NCI-H446 (cell line): Measurements from ENCODE around the gene SRBD1.
A peak's percentile ranks its signal among the peaks of the same experiment; 100 is the strongest.

Experiments used
- DNase-seq, 2 experiments: peaks; one replicate each; lab custom pipeline; 2025; lab: John Stamatoyannopoulos, UW

The SRBD1 gene

DNA sequence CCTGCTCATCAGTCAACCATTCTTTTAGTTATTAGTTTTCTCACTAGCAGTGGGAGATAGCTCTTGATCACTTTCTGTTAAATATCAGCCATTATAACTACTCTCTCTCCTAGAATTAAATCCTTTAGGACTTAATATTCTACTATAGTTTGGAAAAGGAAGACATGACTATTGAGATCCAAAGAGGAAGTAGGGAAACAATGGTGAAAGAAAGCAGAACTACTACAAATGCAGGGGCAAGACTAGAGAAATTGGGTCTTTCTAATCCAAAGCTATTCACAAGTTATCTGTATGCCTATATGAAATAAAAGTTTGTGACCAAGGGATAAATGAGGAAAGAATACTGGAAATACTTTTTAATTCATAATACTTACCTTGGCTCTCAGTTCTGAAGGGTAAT is 65.1 kb downstream of the SRBD1 start:
- DNase-seq = no peak

DNA sequence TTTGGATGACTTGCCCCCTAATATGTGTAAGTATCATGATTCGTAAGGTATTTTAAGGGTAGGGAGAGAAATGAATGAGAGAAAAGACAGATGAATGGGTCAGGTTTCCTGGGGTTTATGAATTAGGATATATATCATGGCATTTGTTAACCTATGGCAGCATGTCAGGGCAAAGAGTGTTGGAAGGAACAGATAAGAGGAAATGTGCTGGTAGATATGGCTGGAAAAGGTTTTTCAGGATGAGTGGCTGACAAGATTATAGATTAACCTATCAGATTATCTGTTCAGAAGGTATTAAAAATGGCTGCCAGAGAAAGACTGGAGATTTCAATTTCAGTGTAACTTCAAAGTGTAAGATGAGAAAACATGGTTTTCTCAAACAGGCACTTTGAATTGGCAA is 67.8 kb downstream of the SRBD1 start:
- DNase-seq = no peak

DNA sequence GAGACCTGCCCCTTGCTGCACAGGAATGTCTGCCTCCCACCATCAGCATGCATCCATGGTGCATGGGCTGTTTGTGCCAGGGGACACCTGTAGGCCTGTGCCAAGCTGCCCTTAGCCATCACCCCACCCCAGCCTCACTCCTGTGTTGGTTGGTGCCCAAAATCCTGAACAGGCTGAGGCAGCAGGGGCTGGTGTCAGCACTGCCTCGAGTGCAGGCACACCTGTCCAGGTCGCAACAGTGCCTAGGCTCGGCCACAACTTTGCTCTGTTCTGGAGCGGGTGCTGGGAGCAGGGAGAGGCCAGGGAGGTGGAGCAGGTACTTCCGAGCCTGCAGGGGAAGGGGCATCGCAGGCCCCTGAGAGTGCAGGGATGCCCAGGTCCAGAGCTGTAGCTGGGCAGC is 69.1 kb downstream of the SRBD1 start:
- DNase-seq = no peak

DNA sequence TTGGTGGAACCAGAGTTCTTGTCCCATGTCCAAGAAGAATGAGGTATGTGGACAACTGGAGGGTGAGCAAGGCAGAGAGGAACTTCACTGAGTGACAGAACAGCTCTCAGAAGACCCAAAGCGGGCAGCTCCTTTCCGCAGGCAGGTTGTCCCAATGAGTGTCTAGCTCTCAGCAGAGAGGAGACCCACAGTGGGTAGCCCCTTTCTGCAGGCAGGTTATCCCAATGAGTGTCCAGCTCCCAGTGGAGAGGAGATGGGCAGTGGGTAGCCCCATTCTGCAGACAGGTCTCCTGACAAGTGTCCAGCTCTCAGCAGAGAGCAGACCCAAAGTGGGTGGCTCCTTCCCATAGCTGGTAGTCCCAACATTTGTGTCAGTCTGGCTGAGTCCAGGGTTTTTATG is 69.6 kb downstream of the SRBD1 start:
- no peak for DNase-seq

DNA sequence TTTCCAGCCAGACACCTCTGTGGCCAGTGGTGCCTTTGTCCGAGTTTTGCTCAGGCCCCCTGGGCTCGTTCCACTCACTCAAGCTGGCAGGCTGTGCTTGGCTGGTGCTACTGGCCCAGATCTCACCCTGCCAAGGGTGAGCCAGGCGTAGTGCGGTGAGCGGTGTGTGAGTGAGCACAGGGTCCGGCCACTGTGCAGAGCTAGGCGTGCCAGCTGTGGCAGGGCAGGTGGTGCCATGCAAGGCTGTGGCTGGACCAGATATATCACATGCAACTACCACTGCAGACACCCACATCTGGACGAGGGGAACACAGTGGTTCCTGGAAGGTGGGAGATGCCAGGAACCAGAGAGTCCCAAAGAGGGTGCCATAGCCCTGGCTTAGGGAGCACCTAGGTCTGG is 70.1 kb downstream of the SRBD1 start:
- DNase-seq = no peak

DNA sequence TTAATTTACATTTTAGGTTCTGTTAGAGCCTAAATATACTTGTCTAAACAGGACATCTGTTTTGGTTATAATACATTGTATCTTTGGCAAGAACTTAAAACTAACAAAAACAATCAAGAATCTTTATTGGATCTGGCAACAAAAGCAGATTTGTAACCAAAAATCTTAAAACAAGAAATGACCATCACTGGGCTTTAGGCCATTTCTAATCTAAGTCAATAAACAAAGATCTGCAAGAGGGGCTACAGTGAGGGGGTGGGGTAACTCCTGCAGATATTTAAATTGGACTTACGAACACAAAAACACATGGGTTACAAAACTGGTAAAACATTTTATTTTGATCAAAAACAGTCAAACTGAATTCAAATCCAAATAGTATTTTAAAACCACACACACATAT is 77.3 kb downstream of the SRBD1 start:
- DNase-seq = no peak

DNA sequence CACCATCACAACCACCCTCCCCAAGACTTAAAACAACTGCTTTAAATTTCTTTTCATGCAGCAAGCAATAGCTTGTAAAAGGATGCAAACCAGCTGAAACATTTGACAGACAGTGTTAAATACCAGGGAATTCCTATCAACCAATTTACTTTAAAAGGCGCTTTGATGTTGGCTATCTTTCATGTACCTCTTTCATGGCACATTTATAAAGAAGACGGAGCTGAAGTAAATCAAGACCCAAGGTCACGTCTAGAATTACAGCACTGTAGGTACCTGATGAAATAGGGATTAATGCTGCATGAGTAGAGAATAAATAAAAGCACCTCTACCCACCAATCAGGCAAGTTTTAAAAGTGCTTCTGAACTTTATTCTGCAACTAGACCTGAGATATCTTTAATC is 78.9 kb downstream of the SRBD1 start:
- DNase-seq = no peak

DNA sequence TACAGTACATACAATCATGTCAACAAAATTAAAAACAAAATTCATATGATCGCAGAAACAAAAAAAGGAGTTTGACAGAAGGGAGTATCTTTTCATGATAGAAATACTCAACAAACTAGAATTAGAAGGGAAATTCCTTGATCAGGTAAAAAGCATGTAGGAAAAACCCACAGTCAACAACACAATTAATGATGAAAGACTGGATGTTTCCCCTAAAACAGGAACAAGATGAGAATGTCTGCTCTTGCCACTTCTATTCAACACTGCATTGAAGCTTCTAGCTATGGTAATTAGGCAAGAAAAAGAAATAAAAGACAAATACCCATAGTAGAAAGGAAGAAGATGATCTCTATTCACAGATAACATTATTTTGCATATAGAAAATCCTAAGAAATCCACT is 87.1 kb downstream of the SRBD1 start:
- no peak for DNase-seq

DNA sequence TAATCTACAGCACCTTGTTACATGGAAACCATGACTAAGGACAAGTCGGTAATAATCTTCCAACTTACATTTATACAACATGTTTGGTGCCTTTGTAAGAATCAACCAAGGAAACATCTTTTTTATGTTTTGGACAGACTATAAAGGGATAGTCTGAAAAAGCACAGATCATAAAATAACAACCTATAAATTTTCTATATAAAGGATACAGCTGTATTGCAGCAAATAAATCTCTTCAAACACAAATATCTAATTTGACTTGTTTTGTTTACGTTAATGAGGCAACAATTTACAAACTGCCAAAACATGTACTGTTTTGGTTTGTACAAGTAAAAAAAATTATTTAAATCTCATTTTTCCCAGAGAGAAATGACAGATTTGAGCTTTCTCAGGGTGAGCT is 92.5 kb downstream of the SRBD1 start:
- no peak for DNase-seq

DNA sequence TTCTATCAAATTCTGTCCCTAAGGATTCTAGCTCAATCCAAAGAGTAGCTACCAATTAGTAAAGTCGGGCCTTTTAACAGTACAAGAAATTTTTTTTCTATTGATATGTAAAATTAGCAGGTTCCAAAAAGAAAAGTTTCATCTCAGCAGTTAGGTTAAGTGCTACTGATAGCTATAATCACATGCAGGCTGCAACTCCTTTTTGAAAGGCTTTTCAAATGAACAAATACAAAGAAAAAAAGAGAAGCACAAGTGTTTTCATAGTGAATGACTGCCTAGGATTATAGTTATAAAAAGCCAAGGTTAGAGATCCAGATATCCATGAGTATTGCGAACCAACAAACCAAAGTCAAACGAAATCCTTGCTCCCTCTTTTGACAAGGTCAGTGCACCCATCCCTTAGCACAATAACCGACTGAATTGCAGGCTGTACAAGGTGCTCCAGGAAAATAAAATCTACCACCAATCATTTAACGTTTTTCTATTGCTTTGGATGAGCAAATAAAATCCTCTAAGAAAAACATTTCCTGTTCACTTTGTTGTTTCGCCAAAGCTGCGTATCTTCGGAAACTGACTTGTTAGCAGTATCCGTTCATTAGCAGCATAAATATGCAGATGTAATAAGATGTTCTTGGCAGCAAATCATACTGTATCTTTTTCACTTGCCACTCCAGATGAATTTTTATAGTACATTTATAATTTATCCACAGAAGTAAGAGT is 100.2 kb downstream of the SRBD1 start:
- DNase-seq = no peak

DNA sequence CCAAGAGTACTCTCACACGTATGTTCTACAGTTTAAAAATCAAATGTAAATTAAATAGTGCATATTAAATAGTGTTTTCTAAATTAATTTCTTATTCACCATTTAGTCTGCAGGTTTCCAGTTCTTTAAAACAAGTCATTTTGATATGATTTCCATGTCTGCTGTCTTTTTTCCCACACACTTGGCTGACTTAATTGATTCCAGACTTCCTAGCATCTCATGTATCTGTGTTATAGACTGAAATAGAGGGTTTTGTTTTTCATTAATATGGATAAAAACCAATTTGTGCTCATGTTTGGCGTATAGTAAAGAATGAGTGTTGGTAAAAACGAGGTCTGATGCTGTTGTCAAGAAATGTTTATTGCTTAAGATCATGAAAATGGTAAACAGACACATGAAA is 104.3 kb downstream of the SRBD1 start:
- no peak for DNase-seq

DNA sequence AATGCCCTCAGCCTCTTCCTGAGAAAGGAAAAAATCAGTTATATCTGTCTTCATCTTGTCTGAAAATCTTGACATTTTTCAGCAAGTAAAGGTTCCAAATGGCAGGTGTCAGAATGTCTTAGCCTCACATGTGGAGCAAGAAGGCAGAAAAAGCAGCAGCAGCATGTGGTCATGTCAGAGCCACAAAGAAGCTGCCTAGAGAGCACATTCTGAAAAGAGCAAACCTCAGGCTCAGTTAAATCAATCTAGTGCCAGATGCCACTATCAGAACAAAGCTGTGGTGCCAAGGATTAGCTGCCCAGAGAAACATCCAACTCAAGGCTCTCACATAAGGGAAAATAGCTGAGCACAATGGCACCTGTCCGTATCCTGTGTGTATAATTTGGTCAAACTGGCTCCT is 105.9 kb downstream of the SRBD1 start:
- DNase-seq = peak in 1 of 2 experiments; percentile 6

DNA sequence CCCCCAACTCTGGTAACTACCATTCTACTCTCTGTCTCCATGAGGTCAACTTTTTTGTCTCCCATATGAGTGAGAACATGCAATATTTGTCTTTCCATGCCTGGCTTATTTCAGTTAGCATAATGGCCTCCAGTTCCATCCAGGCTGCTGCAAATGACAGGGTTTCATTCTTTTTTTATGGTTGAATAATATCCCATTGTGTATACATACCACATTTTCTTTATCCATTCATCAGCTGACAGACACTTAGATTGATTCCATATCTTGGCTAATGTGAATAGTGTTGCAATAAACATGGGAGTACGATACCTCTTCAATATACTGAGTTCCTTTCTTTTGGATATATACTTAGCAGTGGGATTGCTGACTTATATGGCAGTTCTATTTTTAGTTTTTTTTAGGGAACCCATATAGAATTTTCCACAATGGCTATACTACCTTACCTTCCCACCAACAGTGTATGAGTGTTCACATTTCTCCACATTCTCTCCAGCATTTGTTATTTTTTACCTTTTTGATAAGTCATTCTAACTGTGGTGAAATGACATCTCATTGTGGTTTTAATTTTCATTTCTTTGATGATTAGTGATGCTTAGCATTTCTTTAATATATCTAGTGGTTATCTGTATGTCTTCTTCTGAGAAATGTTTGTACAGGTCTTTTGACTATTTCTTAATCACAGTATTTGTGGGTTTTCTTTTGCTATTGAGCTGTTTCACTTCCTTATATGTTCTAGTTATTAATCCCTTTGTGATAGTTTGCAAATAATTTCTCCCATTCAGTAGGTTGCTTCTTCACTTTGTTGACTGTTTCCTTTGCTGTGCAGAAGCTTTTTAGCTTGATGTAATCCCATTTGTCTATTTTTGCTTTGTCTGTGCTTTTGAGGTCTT is 112.2 kb downstream of the SRBD1 start:
- no peak for DNase-seq

DNA sequence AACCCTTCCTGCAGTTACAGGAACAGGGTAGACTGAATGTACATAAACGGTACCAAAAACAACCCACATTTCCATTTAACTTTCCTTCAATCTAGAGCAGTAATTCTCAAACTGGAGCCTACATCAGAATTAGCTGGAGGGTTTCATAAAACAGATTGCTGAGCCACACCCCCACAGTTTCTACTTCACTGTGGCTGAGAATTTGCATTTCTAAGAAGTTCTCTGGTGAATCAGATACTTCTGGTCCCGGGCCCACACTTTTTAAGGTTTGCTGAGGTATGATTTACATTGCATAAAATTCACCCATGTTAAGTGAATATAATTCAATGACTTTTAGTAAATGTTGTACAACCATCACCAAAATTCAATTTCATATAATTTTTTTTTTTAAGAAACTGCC is 113.7 kb downstream of the SRBD1 start:
- DNase-seq = no peak

DNA sequence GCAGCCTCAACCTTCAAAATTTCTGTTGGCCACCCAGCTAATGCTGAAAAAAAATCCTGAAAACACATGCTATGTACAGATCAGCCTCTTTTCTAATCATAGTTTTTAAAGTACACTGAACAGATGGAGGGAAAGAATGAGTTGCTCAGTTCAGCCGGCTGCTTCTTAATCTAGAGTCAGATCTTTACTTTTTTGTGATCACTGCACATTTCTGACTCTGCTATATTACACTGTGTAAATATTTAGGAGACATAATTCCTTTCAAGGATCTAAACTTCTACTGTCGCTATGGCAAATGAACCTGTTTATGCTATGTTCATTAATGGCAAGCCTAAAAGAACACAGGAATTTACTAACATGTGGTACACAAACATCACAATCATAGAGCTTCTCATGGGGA is 114.2 kb downstream of the SRBD1 start:
- no peak for DNase-seq

DNA sequence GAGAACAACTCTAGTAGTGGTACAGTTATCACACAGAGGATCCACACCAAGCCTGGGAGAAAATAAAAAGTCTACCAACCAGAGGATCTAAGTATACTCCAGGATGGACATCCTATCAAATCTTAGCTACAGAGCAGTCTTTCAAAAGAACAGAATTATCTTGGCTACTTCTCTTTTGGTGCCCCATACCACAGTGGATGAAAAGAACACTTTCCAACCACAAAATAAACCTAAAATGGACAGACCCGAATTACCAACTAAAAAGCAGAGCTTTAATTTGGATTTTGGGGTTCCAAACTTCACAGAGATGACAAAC is 116.1 kb downstream of the SRBD1 start:
- no peak for DNase-seq

DNA sequence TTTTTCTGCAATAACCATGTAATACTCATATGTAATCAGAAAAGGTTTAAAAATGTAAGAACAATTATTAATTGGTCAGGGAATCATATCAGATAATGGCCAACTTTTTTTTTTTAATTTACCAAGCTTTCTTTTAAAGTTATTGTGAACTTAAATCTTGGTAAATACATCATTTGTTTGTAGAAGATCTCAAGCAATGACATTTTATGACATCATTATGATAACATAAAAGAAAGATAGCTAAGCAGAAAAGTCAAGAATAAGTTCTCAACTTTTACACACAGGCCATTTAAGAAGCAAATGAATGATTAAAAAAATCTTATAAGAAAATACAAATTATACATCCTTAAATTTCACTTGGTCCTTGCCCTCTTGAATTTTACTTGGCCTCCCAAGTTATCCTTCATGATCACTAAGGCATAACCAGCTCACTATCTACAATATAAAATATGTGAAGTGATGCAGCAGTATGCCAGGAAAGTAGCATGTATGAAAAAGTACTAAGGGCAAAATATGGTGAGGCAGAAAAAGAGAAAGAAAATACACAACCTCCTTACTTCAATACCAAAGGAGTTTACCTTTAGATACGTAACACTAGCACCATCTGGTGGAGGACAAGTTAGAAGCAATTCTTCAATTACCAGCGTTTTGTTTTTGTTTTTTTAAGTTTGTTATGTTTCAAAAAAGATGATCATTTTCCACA is 116.6 kb downstream of the SRBD1 start:
- DNase-seq = peak; percentile 36 to 67

DNA sequence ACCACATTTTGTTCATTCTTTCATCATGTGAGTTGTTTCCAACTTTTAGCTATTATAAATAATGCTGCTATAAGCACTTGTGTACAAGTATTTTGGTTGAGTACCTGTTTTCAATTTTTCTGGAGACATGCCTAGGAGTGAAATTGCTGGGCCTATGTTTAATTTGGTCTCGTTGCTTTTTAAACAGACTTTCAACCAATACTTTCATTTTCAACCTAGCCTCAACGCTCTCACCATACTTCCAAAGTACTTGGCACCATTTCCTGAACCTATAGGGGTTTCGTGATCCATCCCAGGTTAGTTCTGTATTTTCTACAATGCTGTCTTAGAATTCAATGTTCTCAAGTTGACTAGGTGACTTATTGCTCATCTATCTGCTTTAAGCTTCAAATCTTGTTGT is 126.1 kb downstream of the SRBD1 start:
- DNase-seq = no peak

DNA sequence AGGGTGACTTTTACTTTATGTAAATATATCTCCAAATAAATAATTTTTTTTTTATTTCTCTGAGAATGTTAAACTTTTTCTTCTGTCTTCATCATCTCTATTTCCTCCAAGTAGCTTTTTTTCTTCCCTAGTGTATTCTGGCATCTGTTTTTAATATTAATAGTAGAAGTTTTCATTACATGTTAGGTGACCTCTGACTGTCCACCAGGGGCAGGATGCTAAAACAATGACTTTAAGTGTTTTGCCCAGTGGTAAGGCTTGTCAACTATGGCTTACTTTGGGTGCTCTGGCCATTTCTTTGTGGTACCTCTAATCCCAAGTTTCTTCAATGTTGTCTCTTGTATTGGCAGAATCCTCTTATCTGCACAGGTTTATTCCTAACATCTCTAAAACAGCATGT is 127.1 kb downstream of the SRBD1 start:
- DNase-seq = no peak

DNA sequence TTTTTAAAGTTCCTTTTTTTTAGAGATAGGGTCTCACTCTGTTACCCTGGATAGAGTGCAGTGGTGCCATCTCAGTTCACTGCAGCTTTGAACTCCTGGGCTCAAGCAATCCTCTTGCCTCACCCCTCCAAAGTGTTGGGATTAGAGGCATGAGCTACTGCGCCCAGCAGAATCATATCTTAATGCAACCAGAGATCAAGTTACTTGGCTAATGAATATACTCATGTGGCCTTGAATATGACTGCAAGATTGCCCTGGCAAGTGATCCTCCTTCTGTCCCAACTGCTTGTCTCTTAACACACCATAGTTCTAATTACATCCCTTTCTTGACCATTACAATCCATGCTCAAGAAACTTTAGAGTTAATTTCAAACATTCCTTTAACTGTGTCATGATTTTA is 133.5 kb downstream of the SRBD1 start:
- no peak for DNase-seq

DNA sequence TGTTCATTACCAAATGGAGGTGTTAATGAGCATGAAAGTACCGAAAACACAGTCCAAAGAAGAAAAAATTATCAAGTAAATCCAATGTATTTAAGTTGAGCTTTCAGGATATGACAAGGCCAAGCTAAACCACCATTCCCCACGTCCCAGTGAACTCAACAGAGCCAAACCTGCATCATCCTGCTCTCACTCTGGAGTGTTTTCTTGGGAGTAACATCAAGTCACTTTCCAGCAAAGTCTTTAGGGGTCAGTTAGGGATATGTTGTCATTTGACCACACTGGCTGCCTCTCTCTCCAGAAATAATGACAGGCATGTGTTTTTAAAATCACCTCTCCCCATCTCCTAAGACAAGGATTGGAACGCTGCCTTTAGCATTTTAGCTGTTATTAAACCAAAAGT is 140.5 kb downstream of the SRBD1 start:
- no peak for DNase-seq

DNA sequence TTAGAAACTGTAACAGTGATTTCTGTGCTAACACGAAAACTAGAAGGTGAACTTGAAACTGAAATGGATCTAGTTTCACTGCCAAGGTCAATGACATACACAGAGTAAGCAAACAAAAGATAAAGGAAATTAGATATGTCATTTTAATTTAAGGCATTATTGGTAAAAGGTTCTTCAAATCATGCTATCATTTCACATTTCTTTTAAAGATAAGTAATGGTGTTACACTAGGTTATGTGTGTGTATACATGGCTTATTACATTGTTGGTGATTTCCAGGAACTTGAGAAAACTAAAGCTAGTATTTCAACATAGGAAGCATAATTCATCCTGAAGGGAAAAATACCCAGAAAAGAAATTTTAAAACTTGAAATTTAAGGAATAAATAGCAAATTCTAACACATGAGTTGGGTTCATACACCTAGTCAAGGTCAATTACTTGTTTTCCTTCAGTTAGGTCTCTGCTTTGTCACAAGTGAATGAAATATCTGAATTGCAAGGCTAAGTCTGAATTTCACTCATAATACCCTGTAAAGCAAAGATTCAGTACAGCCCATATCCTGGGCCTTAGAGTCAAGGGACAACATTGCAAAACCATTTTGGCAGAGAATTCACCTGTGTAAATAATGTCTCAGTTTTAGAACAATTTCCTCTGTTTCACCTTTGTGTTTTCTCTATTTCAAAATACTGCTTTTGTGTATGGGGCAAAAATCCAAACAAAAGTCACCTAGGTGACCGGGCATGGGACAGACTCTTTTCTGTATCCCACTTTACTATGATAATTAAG is 141.6 kb downstream of the SRBD1 start:
- DNase-seq = no peak
